KMS-11 (cell line): ENCODE measurements around the gene KLK10.

Experiments used
- H2AFZ ChIP-seq: fragments of 200-600 bp; sonication (generic); 2 replicates; pipeline ENCODE4 v1.6.1; 2016; ENCODE audit warnings: antibody characterized with exemption, mixed run types, low read depth
- H3K27ac ChIP-seq: fragments of 200-600 bp; sonication (generic); 2 replicates; pipeline ENCODE4 v1.6.1; 2016; ENCODE audit warnings: mild to moderate bottlenecking, mixed run types
- H3K27me3 ChIP-seq: fragments of 200-600 bp; sonication (generic); 2 replicates; pipeline ENCODE4 v1.6.1; 2017; ENCODE audit warnings: mild to moderate bottlenecking, low read depth, mixed run types, moderate library complexity; ENCODE audit not compliant: insufficient read depth
- H3K36me3 ChIP-seq: fragments of 200-600 bp; sonication (generic); 2 replicates; pipeline ENCODE4 v1.6.1; 2017; ENCODE audit warnings: mild to moderate bottlenecking, mixed run types; ENCODE audit not compliant: insufficient read depth
- H3K4me1 ChIP-seq: fragments of 200-600 bp; sonication (generic); 2 replicates; pipeline ENCODE4 v1.6.1; 2016; ENCODE audit warnings: mild to moderate bottlenecking, low read depth, mixed run types; ENCODE audit not compliant: poor library complexity, severe bottlenecking
- H3K4me2 ChIP-seq: fragments of 200-600 bp; sonication (generic); 2 replicates; pipeline ENCODE4 v1.7.0; 2016; ENCODE audit warnings: mild to moderate bottlenecking, mixed run types
- H3K4me3 ChIP-seq: fragments of 200-600 bp; sonication (generic); IDR thresholded peaks from 2 replicates; pipeline ENCODE4 v1.6.1; 2017; ENCODE audit warnings: low read depth, low read length, mixed read lengths; ENCODE audit not compliant: insufficient read depth
- H3K79me2 ChIP-seq: fragments of 200-600 bp; sonication (generic); 2 replicates; pipeline ENCODE4 v1.6.1; 2016; ENCODE audit warnings: low read depth, mixed run types; ENCODE audit not compliant: insufficient read depth
- H3K9ac ChIP-seq: fragments of 200-600 bp; sonication (generic); 2 replicates; pipeline ENCODE4 v1.6.1; 2016; ENCODE audit warnings: mild to moderate bottlenecking, mixed run types
- H4K20me1 ChIP-seq: fragments of 200-600 bp; sonication (generic); 2 replicates; pipeline ENCODE4 v1.6.1; 2016; ENCODE audit warnings: mild to moderate bottlenecking, mixed run types; ENCODE audit not compliant: insufficient read depth
- TF ChIP-seq, protein P1 (sequence below): fragments of 200-600 bp; sonication (generic); conservative IDR thresholded peaks from 2 replicates; pipeline ENCODE4 v1.6.1; 2017; ENCODE audit warnings: low read depth, mild to moderate bottlenecking, antibody characterized with exemption, low read length, moderate library complexity, mixed read lengths

The KLK10 gene

DNA sequence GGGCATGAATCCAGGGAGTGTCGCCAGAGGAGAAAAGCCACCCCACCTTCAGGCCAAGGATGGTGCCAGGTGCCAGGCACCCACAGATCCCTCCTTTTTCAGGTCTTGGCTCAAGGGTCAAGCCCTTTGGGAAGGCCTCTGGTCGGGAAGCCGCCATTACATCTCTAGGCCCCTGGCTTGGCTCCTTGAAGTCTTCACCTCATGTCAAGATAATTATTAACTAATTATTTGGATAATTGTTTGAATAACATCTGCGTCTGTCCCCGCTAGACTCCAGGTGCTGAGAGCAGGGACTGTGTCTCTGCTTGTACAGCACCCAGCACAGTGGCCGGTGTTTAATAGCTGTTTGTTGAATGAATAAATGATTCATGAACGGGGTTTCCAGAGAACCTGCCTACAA, 44.2 kb upstream of the KLK10 start:
- Histone ChIP-seq H3K4me2 (no peak overlapping the region), H3K27me3 (no peaks in the 10 kb centered on the region; the same call in 1 of the 2 replicates), H3K79me2 (no peaks in the 10 kb centered on the region), H3K36me3 (no peaks in the 10 kb centered on the region), H3K27ac (no peak overlapping the region), H2AFZ (no peak overlapping the region), H3K4me1 (no peaks in the 10 kb centered on the region), H4K20me1 (no peaks in the 10 kb centered on the region), H3K9ac (no peak overlapping the region), H3K4me3 (no peak overlapping the region)
- TF ChIP-seq, protein P1, sequence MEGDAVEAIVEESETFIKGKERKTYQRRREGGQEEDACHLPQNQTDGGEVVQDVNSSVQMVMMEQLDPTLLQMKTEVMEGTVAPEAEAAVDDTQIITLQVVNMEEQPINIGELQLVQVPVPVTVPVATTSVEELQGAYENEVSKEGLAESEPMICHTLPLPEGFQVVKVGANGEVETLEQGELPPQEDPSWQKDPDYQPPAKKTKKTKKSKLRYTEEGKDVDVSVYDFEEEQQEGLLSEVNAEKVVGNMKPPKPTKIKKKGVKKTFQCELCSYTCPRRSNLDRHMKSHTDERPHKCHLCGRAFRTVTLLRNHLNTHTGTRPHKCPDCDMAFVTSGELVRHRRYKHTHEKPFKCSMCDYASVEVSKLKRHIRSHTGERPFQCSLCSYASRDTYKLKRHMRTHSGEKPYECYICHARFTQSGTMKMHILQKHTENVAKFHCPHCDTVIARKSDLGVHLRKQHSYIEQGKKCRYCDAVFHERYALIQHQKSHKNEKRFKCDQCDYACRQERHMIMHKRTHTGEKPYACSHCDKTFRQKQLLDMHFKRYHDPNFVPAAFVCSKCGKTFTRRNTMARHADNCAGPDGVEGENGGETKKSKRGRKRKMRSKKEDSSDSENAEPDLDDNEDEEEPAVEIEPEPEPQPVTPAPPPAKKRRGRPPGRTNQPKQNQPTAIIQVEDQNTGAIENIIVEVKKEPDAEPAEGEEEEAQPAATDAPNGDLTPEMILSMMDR, result no peak

DNA sequence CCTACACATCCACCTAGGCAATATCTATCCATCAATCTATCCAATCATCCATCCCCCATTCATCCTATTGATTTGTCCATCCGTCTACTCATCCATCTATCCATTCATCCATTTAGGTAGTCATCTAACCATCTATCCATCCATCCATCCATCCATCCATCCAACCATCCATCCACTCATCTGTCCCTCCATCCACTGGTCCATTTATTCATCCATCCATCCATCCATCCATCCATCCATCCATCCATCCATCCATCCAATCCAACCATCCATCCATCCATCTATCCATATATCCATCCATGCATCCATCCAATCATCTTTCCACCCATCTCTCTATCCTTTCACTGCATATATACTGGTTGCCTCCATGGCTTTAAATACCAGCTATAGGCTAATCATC, 41.5 kb upstream of the KLK10 start:
- Histone ChIP-seq H2AFZ (no peak overlapping the region), H3K4me1 (no peaks in the 10 kb centered on the region), H3K27ac (no peak overlapping the region), H3K4me3 (no peak overlapping the region), H3K79me2 (no peaks in the 10 kb centered on the region), H3K36me3 (no peaks in the 10 kb centered on the region), H4K20me1 (no peaks in the 10 kb centered on the region), H3K9ac (no peak overlapping the region), H3K27me3 (no peaks in the 10 kb centered on the region; the same call in 1 of the 2 replicates), H3K4me2 (no peak overlapping the region)
- TF ChIP-seq, protein P1, result no peak

DNA sequence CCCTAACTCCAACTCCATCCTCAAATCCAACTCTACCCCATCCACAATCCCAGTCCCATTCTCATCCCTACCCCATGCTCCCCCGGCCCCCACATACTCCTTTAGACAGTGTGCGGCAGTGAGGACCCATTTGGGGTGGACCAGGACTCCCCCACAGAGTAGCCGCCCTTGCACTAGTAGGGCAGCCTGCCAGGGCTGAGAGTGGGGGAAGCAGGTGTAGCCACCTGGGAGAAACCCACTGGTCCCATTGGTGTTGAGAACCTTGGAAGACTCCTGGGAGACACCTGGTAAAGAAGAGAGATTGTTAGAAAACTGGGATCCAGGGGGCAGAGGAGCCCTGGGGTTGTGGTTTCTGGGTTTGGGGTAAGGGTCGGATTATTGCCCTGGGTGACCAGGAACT, 40.8 kb upstream of the KLK10 start:
- H3K4me2 ChIP-seq, result no peak overlapping the region
- H3K36me3 ChIP-seq, result no peaks in the 10 kb centered on the region
- no peak overlapping the region for H2AFZ ChIP-seq
- no peaks in the 10 kb centered on the region for H3K4me1 ChIP-seq
- H4K20me1 ChIP-seq, result no peaks in the 10 kb centered on the region
- H3K4me3 ChIP-seq, result no peak overlapping the region
- no peaks in the 10 kb centered on the region; the same call in 1 of the 2 replicates for H3K27me3 ChIP-seq
- TF ChIP-seq, protein P1, result no peak
- no peaks in the 10 kb centered on the region for H3K79me2 ChIP-seq
- H3K27ac ChIP-seq, result no peak overlapping the region
- no peak overlapping the region for H3K9ac ChIP-seq

DNA sequence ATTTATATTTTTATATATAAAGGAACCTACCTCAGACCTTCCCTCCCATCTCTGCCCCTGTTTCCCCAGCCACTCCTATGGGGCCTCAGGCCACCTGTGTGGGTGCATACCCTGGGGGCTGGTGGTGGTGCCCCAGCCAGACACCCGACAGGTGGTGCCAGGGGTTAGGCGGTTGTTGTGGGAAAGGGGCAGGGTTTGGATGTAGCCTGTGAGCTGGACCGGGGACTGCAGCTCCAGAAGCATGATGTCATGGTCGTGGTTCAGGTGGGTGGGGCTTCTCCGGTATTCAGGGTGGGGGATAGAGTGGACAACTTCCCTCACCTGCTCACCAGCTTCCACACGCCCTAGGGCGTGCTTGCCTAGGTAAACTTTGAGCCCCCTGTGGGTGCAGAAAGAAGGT, 40.2 kb upstream of the KLK10 start:
- no peak overlapping the region for H3K27ac ChIP-seq
- no peak overlapping the region for H2AFZ ChIP-seq
- no peaks in the 10 kb centered on the region; the same call in 1 of the 2 replicates for H3K27me3 ChIP-seq
- TF ChIP-seq, protein P1, result no peak
- no peak overlapping the region for H3K4me3 ChIP-seq
- no peak overlapping the region for H3K9ac ChIP-seq
- no peaks in the 10 kb centered on the region for H4K20me1 ChIP-seq
- no peaks in the 10 kb centered on the region for H3K4me1 ChIP-seq
- H3K36me3 ChIP-seq, result no peaks in the 10 kb centered on the region
- no peak overlapping the region for H3K4me2 ChIP-seq
- H3K79me2 ChIP-seq, result no peaks in the 10 kb centered on the region
